GM12878 (cell line): ENCODE measurements around the gene HOXA10.

Experiments
- ASH2L ChIP-seq: fragments of 300-600, 200-600 bp; sonication (generic); IDR thresholded peaks from 2 replicates; pipeline ENCODE4 v1.6.1; 2017; ENCODE audit warnings: low read depth, mild to moderate bottlenecking, borderline replicate concordance
- BACH1 ChIP-seq: fragments of 450-650 bp; IDR thresholded peaks from 2 replicates; pipeline ENCODE4 v1.6.1; 2017; ENCODE audit warnings: mild to moderate bottlenecking, borderline replicate concordance
- CEBPB ChIP-seq, 2 experiments: fragments of 150-350 bp in 1 of 2; IDR thresholded peaks; 2 replicates each; pipeline ENCODE4 v1.6.1; 2012 to 2014; ENCODE audit warnings: low read depth in 2 of 2, low read length in 2 of 2, borderline replicate concordance in 1 of 2, inconsistent platforms in 1 of 2
- CTCF ChIP-seq, 3 experiments: IDR thresholded peaks in 2 of 3; conservative IDR thresholded peaks in 1 of 3; 2 replicates each; pipeline ENCODE4 v1.5.1; 2011; ENCODE audit warnings: low read depth in 3 of 3, low read length in 3 of 3, mild to moderate bottlenecking in 3 of 3, control low read depth in 2 of 3, moderate library complexity in 2 of 3, inconsistent platforms in 1 of 3, mixed read lengths in 1 of 3; ENCODE audit not compliant: control insufficient read depth in 2 of 3, insufficient read depth in 1 of 3; ENCODE audit errors: extremely low read depth in 1 of 3
- EGR1 ChIP-seq, 2 experiments: IDR thresholded peaks; 1 replicate in 1 of 2; 2 replicates in 1 of 2; pipeline ENCODE4 v1.6.1; 2011 to 2012; ENCODE audit warnings: low read depth in 2 of 2, low read length in 2 of 2, borderline replicate concordance in 1 of 2, mild to moderate bottlenecking in 1 of 2, moderate library complexity in 1 of 2
- EP300 ChIP-seq, 2 experiments: fragments of 150-350 bp in 1 of 2; IDR thresholded peaks; 2 replicates each; pipeline ENCODE4 v1.6.1; 2011 to 2012; ENCODE audit warnings: low read depth in 2 of 2, low read length in 2 of 2, borderline replicate concordance in 1 of 2, improper control_type of control experiment in 1 of 2, inconsistent platforms in 1 of 2; ENCODE audit not compliant: control insufficient read depth in 1 of 2
- POLR2AphosphoS5 ChIP-seq: IDR thresholded peaks from 2 replicates; pipeline ENCODE4 v1.6.1; 2011; ENCODE audit warnings: mild to moderate bottlenecking, low read length, inconsistent platforms
- YY1 ChIP-seq: IDR thresholded peaks from 2 replicates; pipeline ENCODE4 v1.6.1; 2011; ENCODE audit warnings: low read depth, mild to moderate bottlenecking, low read length
- ZNF274 ChIP-seq: IDR thresholded peaks from one replicate; pipeline ENCODE4 v1.8.0; 2011; ENCODE audit not compliant: insufficient read length, insufficient read depth

GRCh38 chr7:27124902-27125689, 49.0 kb downstream of the HOXA10 start:
- no peak for TF ChIP-seq CTCF (IDR thresholded peaks at IDR 0.05 in 2 of 3, conservative IDR thresholded peaks at IDR 0.05 in 1 of 3; ENCODE audit: control insufficient read depth in 2 of 3, extremely low read depth in 1 of 3, insufficient read depth in 1 of 3, low read depth in 3 of 3, low read length in 3 of 3)
- TF ChIP-seq POLR2AphosphoS5: no peak
- TF ChIP-seq EP300 (IDR thresholded peaks at IDR 0.05; ENCODE audit: borderline replicate concordance in 1 of 2, control insufficient read depth in 1 of 2, low read depth in 2 of 2, low read length in 2 of 2): no peak
- no peak for TF ChIP-seq CEBPB (IDR thresholded peaks at IDR 0.05; ENCODE audit: borderline replicate concordance in 1 of 2, low read depth in 2 of 2, low read length in 2 of 2)
- no peak for TF ChIP-seq ZNF274
- TF ChIP-seq EGR1 (IDR thresholded peaks at IDR 0.05; ENCODE audit: borderline replicate concordance in 1 of 2, low read depth in 2 of 2, low read length in 2 of 2): no peak
- TF ChIP-seq YY1: no peak
- TF ChIP-seq ASH2L: no peak
- no peak for TF ChIP-seq BACH1
